GM12878 (cell line): ENCODE results near the gene WDR59.
"Not testable (repeated sequence)": the region's sequence is repeated elsewhere in the genome, so short reads cannot be mapped to it uniquely, and the experiment has no call there.

Experiments
- GABPA ChIP-seq: IDR thresholded peaks from 2 replicates; pipeline ENCODE4 v1.6.1; 2014; ENCODE audit warnings: antibody characterized with exemption, low read depth, mild to moderate bottlenecking, inconsistent platforms
- HDGF ChIP-seq: fragments of 450-650 bp; IDR thresholded peaks from 2 replicates; pipeline ENCODE4 v1.6.1; 2016; ENCODE audit warnings: antibody characterized with exemption
- TF ChIP-seq, protein P1 (sequence below): fragments of 450-650 bp; IDR thresholded peaks from 2 replicates; pipeline ENCODE4 v1.6.1; 2017; ENCODE audit warnings: mild to moderate bottlenecking, low read depth, inconsistent platforms; ENCODE audit not compliant: poor library complexity, severe bottlenecking
- TF ChIP-seq, protein P2 (sequence below), 3 experiments: IDR thresholded peaks in 2 of 3; conservative IDR thresholded peaks in 1 of 3; 2 replicates each; pipeline ENCODE4 v1.5.1; 2011; ENCODE audit warnings: low read depth in 3 of 3, low read length in 3 of 3, mild to moderate bottlenecking in 3 of 3, control low read depth in 2 of 3, moderate library complexity in 2 of 3, inconsistent platforms in 1 of 3, mixed read lengths in 1 of 3; ENCODE audit not compliant: control insufficient read depth in 2 of 3, insufficient read depth in 1 of 3; ENCODE audit errors: extremely low read depth in 1 of 3
- TF ChIP-seq, protein P3 (sequence below): fragments of 150-350 bp; IDR thresholded peaks from 2 replicates; pipeline ENCODE4 v1.6.1; 2016; ENCODE audit warnings: low read depth, low read length

DNA sequence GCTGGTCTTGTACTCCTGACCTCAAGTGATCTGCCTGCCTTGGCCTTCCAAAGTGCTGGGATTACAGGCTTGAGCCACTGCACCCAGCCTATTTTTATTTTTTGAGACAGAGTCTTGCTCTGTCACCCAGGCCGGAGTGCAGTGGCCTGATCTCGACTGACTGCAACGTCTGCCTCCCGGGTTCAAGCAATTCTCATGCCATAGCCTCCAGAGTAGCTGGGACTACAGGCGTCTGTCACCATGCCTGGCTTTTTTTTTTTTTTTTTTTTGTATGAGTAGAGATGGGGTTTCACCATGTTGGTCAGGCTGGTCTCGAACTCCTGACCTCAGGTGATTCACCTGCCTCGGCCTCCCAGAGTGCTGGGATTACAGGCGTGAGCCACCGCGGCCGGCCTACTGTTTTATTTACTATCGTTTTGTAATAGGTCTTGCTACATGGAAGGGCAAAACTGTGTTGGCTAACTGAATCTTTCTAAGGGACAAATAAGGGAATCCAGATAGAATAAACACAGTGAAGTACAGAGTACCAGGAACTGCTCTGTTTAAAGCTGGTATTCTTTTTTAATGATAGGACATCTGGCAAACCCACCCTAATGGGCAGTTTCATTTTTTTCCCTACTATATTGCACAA, 31.6 kb upstream of the WDR59 start:
- TF ChIP-seq, protein P1, sequence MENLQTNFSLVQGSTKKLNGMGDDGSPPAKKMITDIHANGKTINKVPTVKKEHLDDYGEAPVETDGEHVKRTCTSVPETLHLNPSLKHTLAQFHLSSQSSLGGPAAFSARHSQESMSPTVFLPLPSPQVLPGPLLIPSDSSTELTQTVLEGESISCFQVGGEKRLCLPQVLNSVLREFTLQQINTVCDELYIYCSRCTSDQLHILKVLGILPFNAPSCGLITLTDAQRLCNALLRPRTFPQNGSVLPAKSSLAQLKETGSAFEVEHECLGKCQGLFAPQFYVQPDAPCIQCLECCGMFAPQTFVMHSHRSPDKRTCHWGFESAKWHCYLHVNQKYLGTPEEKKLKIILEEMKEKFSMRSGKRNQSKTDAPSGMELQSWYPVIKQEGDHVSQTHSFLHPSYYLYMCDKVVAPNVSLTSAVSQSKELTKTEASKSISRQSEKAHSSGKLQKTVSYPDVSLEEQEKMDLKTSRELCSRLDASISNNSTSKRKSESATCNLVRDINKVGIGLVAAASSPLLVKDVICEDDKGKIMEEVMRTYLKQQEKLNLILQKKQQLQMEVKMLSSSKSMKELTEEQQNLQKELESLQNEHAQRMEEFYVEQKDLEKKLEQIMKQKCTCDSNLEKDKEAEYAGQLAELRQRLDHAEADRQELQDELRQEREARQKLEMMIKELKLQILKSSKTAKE: not testable (repeated sequence)
- TF ChIP-seq, protein P2, sequence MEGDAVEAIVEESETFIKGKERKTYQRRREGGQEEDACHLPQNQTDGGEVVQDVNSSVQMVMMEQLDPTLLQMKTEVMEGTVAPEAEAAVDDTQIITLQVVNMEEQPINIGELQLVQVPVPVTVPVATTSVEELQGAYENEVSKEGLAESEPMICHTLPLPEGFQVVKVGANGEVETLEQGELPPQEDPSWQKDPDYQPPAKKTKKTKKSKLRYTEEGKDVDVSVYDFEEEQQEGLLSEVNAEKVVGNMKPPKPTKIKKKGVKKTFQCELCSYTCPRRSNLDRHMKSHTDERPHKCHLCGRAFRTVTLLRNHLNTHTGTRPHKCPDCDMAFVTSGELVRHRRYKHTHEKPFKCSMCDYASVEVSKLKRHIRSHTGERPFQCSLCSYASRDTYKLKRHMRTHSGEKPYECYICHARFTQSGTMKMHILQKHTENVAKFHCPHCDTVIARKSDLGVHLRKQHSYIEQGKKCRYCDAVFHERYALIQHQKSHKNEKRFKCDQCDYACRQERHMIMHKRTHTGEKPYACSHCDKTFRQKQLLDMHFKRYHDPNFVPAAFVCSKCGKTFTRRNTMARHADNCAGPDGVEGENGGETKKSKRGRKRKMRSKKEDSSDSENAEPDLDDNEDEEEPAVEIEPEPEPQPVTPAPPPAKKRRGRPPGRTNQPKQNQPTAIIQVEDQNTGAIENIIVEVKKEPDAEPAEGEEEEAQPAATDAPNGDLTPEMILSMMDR (IDR thresholded peaks at IDR 0.05 in 2 of 3, conservative IDR thresholded peaks at IDR 0.05 in 1 of 3; ENCODE audit: control insufficient read depth in 2 of 3, extremely low read depth in 1 of 3, insufficient read depth in 1 of 3, low read depth in 3 of 3, low read length in 3 of 3): not testable (repeated sequence)
- not testable (repeated sequence) for TF ChIP-seq GABPA, HDGF
- TF ChIP-seq, protein P3, sequence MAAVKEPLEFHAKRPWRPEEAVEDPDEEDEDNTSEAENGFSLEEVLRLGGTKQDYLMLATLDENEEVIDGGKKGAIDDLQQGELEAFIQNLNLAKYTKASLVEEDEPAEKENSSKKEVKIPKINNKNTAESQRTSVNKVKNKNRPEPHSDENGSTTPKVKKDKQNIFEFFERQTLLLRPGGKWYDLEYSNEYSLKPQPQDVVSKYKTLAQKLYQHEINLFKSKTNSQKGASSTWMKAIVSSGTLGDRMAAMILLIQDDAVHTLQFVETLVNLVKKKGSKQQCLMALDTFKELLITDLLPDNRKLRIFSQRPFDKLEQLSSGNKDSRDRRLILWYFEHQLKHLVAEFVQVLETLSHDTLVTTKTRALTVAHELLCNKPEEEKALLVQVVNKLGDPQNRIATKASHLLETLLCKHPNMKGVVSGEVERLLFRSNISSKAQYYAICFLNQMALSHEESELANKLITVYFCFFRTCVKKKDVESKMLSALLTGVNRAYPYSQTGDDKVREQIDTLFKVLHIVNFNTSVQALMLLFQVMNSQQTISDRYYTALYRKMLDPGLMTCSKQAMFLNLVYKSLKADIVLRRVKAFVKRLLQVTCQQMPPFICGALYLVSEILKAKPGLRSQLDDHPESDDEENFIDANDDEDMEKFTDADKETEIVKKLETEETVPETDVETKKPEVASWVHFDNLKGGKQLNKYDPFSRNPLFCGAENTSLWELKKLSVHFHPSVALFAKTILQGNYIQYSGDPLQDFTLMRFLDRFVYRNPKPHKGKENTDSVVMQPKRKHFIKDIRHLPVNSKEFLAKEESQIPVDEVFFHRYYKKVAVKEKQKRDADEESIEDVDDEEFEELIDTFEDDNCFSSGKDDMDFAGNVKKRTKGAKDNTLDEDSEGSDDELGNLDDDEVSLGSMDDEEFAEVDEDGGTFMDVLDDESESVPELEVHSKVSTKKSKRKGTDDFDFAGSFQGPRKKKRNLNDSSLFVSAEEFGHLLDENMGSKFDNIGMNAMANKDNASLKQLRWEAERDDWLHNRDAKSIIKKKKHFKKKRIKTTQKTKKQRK: not testable (repeated sequence)
